Measurements from ENCODE around the gene MN1.

Gene MN1

GRCh38 chr22:27716074-27716473, 85.5 kb downstream of the MN1 start:
- no peak for DNase-seq (ENCODE audit: low read depth in 3 of 3)

GRCh38 chr22:27715106-27715505, 86.5 kb downstream of the MN1 start:
- DNase-seq (ENCODE audit: low read depth in 3 of 3), result no peak

DNA sequence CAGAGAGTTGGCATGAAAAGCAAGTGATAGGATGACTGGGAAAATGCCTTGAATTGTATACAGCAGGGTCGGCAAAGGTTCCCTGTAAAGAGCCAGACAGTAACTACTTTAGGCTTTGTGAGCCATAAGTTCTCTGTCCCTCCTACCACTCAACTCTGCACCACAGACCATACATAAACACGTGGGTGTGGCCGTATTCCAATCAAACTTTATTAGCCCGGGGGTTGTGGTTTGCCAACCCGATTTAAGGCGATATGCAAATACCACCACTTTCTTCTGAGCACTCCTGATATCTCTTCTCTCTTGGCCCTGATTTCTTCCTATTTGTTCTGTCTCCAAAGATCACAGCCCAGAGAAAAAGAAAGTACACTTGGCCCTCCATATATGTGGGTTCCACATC, 87.5 kb downstream of the MN1 start:
- DNase-seq (ENCODE audit: low read depth in 3 of 3), result no peak

DNA sequence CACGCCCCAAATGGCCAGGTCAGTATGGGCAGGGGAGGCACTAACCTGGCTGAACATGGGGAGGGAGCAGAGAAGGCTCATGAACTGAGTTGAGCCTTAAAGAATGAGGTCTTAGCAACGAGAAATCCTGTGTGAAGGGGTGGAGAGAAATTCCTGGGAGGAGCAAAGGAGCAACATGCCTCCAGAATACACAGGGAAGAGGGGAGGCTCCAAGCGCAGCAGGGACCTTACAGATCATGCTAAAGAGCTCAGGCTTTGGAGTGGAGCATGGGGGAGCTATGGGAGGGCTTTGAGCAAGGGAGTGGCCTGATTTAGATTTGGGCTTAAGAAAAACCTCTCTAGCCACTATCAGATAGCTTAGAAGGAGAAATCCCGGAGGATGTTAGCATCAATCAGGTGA, 88.1 kb downstream of the MN1 start:
- DNase-seq (ENCODE audit: low read depth in 3 of 3), result no peak

- DNase-seq (ENCODE audit: low read depth in 3 of 3), result no peak
These were observed 89.8 kb downstream of the MN1 start for GRCh38 chr22:27711756-27712155.

DNA sequence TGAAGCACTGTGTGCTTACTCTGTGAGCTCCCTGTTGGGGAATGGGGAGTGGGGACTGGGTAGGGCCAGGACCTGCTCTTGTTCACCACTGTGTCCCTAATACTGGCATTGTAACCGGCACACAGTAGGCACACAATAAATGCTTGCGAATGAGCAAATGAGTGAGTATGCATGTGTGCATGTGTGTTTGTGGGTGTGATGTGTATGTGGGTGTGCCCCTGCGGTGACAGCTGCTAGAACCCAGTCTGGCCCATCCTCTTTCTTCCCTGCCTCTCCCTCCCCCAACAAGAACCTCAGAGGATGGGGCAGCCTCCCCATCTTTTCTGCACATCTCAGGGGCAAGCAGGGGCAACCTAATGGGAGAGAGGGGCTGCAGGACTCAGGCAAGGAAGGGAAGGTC, 90.5 kb downstream of the MN1 start:
- DNase-seq (ENCODE audit: low read depth in 3 of 3), result no peak

- no peak for DNase-seq (ENCODE audit: low read depth in 3 of 3)
These were observed 91.5 kb downstream of the MN1 start for GRCh38 chr22:27709919-27710675.

DNA sequence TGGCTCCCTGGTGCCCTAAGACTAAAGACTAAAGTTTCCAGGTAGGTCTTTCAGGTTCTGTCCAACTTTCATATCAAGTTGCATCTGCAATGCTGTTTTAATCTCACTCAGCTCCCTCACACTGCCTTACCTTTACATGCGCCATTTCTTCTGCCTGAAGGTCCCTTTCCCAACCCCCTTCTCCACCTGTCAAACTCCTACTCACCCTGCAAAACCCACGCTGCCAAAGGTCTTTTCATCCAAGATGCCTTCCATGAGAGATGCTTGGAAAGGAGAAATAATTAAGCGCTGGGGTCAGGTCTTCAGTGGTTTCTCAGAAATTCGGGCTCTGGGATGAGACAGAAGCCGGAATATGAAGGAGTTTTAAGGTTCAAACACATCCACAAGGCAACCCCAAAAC, 95.1 kb downstream of the MN1 start:
- no peak for DNase-seq (ENCODE audit: low read depth in 3 of 3)

DNA sequence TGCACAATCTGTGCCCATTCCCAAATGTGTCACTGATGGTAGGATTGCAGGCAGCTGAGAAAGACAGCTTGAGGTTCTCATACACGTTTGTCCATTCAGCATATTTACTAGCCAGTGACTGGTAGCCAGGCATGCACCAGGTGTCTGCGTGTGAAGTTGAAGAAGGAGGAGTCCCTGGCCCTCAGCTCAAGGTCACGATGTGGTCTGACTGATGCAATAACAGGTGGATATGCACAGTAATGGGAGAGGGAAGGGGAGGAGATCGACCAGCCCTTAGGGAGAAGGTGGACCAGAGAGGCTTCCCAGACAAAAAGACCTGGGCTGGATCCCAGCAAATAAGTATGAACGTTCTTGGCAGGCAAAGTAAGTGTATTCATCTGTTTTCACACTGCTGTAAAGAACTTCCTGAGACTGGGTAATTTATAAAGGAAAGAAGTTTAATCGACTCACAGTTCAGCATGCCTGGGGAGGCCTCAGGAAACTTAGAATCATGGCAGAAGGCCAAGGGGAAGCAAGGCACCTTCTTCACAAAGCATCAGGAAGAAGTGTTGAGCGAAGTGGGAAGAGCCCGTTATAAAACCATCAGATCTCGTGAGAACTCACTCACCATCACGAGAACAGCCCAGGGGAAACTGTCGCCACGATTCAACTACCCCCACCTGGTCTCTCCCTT, 96.0 kb downstream of the MN1 start:
- no peak for DNase-seq (ENCODE audit: low read depth in 3 of 3)

DNA sequence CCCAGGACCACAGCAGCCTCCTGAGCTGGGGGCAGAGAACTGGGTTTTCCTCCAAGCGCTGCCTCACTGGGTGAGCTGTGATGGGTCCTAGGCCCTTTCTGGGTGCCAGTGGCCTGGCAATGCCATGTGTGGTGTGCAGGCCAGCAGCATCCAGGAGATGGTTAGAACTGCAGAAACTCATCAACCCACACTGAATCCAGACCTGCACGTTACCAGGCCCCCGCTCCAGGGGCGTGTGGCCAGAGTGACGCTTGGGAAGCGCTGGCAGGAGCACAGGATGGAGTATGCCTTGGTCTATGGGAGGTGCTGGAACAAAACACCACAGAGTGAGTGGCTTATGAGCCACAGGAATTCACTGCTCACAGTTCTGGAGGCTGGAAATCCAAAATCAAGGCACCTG, 97.0 kb downstream of the MN1 start:
- DNase-seq (ENCODE audit: low read depth in 3 of 3), result no peak

GRCh38 chr22:27699383-27700019, 102.1 kb downstream of the MN1 start:
- DNase-seq (ENCODE audit: low read depth in 3 of 3), result no peak

DNA sequence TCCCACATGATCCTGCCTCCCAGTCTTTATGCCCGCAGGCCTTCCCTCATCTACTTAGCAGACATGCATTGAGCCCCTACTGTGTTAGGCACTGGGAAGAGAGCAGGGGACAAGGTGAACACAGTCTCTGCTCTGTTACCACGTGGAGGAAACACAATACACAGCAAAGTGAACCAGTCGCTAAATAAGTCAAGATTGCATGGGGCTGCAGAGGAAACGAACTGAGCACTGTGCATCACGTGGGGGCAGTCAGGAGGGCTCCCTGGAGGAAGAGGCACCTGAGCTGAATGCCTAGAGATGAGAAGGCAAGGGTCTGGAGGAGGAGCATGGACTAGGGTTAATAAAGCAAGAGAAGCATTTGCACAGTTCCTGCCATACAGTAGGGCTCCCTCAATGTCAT, 102.7 kb downstream of the MN1 start:
- no peak for DNase-seq (ENCODE audit: low read depth in 3 of 3)
